Measurements from ENCODE around the gene ARHGAP26.
A peak's percentile ranks its signal among the peaks of the same experiment; 100 is the strongest.
"Not testable (repeated sequence)": the region's sequence is repeated elsewhere in the genome, so short reads cannot be mapped to it uniquely, and the experiment has no call there.

The ARHGAP26 gene

DNA sequence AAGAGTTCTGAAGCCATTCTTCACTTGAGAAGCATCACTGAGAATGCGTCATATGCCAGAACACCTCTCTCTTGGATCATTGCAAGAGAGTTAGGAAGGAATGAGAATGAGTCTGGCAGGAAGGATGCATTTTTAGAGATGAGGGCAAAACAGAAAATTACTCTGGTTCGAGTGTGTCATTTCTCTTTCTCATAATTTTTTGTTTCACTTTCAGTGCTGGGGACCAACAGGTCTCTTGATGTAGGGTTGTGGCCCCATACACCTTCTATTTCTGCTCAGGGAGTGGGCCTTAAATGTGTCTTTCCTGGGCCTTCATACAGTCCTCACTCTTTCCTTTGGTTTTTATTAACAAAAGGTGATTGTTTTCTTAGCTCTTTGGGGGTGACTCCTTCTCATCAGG, 330.9 kb downstream of the ARHGAP26 start:
- DNase-seq = no peak

GRCh38 chr5:143101725-143102386, 331.7 kb downstream of the ARHGAP26 start:
- DNase-seq = peak in 1 of 2 donors; percentile 13

- DNase-seq = no peak
Measured at GRCh38 chr5:143102411-143102810, 332.2 kb downstream of the ARHGAP26 start.

DNA sequence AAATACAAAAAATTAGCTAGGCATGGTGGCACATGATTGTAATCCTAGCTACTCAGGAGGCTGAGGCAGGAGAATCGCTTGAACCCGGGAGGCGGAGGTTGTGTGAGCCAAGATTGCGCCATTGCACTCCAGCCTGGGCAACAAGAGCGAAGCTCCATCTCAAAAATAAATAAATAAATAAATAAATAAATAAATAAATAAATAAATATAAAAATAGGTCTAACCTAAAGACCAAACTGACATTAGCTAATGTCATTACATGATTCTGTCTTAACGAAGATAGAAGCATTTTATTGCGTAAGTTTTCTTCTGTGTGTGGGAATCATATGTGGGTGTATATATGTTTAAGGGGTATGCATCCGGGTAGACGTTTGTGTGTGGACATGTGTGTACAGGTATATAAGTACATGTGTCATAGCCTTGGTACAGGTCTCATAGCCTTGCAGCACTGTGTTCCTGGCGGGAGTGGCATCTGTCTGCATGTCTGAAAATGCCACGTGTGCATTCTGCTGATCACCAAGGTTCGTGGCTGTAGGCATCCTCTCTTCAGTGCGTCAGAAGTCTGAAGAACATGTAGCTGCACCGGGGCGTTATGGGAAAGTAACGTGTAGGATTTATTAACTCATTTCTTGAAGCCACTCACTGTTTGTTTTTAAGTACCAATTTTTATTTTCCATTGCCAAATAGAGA, 335.2 kb downstream of the ARHGAP26 start:
- DNase-seq = no peak

DNA sequence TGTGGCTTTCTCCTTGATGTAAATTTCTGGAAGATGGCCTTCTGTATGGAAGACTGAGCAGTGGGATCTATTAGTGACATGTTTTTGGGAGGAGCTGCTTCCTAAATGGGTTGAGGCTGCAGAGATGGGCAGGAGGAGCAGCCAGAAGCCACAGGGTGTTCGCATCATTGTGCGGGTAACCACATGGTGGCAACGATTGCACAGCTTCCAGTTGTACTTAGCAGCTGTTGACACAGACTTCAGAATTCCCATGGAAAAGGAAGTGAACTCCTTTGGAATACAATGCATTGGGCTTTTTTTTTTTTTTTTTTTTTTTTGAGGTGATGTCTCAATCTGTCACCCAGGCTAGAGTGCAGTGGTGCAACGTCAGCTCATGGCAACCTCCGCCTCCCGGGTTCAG, 336.0 kb downstream of the ARHGAP26 start:
- DNase-seq = no peak

GRCh38 chr5:143108498-143109128, 338.4 kb downstream of the ARHGAP26 start:
- DNase-seq = no peak

GRCh38 chr5:143110591-143110990, 340.4 kb downstream of the ARHGAP26 start:
- DNase-seq = peak in 1 of 2 donors; percentile 48

DNA sequence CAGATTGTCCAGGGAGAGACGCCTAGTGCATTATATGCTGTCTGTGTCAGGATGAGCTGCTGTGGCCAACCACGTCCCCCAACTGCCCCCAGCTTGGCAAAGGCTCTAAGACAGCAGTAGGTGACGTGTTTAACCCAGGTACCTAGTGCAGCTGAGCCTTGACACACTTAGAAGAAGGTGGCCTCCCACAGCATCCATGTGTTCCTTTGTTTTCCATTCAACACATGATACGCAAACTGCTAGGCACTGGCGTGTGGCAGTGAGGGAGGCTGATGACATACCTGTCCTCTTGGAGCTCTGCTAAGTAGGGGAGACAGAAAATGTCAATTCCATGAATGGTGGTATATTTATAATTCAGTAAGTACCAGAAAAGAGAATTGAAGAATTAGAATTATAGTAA, 341.6 kb downstream of the ARHGAP26 start:
- no peak for DNase-seq

DNA sequence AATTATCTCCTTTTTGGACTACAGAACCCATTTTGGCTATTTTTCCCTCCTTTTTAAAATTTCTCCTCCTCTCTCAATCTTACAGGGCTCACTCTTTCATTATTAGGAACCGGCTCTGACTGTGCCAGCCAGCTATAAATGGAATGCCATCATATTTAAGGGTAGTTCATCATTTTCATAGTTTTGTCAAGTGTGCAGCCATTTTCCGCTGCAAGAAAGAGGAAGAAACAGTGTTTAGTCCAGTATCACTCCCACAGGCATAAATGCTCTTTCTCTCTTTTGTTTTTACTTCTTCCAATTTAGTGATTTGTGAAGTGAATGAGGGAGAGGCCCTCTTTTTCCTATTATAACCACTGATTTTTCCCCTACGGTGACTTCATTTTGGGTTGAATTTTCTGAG, 343.3 kb downstream of the ARHGAP26 start:
- peak in 1 of 2 donors; percentile 16 for DNase-seq

GRCh38 chr5:143114481-143114880, 344.3 kb downstream of the ARHGAP26 start:
- DNase-seq = no peak

GRCh38 chr5:143115381-143115780, 345.2 kb downstream of the ARHGAP26 start:
- no peak for DNase-seq

DNA sequence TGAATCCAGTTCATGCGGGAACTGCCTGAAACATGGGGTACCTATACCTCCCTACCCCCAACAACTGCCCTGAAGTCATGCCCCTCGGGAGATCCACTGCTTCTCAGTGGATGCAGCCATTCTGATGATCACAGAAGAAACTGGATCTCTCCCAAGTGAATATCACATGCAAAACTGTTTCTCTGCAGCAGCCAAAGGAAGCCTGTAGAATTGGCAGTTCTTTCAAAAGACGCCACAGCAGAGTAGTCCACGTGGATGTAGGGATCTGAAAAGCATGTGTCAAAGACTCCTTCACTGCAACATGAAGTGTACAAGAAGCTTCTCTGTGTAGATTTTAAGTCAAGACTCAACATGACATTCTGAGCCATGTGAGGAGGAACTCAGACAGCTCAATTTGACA, 346.6 kb downstream of the ARHGAP26 start:
- DNase-seq = no peak

DNA sequence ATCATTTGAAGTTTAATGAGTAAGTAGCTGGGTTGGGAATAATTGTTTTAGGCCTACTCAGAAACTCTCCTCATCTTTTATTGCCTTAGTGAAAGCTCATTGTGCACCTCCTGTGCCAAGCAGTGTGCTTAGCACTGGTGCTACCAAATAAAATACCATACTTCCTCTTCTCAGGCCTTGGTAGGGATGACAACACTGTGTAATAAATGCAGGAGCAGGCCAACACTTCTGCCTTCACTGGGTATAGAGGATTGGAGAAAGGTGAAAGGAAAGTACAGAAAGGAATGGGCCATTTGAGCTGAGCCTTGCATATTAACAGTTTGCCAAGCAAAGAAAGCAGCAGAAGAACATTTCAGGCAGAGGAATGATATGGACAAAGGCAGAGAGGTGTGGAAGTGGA, 347.6 kb downstream of the ARHGAP26 start:
- no peak for DNase-seq

GRCh38 chr5:143118222-143118621, 348.0 kb downstream of the ARHGAP26 start:
- DNase-seq = peak; percentile 71 to 81

- DNase-seq = not testable (repeated sequence)
Measured at GRCh38 chr5:143118818-143119217, 348.6 kb downstream of the ARHGAP26 start.

GRCh38 chr5:143119291-143119769, 349.2 kb downstream of the ARHGAP26 start:
- peak; percentile 75 to 84 for DNase-seq

GRCh38 chr5:143119881-143120341, 349.7 kb downstream of the ARHGAP26 start:
- no peak for DNase-seq

DNA sequence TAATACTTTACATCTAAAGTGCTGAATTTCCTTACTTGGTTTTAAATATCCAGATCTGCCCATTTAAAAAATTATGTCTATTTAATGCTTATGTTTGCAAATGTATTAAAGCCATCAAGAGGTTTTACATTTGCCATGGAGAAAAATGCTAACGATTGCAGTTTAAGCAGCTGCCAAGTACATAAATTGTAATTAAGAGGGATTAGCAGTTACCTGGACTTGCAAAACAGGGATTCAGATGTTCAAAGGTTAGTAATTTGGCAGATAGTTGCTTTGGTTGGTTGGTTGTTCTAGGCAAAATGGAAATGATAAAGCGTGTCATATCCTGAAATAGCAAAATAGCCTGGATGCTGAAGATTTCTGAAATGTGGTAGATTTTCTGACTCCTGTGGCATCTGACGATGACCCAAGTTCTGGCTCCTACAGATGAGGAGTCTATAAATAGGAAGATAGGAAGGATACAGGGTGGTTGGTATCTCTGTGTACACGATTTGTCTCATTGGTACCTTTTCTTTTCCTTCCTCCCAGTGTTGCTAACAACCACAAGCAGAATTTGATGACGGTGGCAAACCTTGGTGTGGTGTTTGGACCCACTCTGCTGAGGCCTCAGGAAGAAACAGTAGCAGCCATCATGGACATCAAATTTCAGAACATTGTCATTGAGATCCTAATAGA, 350.4 kb downstream of the ARHGAP26 start:
- no peak for DNase-seq

DNA sequence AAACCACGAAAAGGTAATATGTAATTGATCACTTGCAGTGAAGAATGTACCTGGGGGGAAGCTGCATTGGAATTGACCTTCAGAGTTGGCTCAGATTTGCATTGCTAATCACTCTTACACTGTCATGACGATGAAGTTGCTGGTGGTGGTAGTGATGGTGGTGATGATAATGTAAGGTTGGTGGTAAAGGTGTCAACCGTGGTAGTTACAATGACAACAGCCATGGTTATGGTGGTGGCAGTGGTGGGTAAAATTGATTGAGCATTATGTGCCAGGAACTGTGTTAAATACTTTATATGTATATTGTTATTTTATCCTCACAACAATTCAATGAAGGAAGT, 350.9 kb downstream of the ARHGAP26 start:
- DNase-seq = no peak

GRCh38 chr5:143124593-143124992, 354.4 kb downstream of the ARHGAP26 start:
- DNase-seq = peak; percentile 12 to 41

DNA sequence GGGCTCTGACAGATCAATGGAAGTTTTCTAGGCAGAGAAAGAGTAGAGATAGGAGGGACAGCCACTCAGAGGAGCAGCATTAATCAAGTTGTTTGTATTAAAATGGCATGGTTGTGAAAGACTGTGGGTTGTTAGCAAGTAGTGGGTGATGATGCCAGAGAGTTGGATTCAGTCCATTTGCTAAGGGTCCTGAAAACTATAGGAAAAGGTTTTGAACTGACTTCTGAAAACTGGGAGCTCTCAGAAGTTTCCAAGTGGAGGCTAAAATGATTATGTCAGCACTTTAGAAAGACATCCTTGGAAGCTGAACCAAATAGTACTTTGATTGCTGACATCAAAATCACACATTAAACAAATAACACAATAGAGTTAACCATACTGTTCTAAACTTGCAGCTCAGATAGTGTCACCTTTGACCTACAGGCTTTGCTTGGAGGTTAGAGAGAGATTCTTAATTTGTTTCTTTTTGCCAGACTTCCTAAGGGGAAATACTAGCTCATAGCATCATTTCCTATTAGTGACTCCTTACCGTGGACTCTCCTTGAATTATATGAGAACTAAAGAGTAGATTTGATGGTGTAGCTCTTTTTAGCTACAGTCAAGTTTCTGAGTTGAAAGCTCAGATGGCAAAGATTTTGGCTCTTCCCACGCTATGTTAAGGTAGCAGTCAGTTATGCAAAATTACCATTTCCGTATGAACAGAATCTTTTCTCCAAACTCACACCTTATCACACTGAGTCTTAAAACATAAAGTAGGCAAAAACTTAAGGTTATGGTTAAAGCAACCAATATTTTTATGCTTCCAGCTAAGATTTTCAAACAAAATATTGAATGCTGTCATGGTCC, 356.2 kb downstream of the ARHGAP26 start:
- no peak for DNase-seq

DNA sequence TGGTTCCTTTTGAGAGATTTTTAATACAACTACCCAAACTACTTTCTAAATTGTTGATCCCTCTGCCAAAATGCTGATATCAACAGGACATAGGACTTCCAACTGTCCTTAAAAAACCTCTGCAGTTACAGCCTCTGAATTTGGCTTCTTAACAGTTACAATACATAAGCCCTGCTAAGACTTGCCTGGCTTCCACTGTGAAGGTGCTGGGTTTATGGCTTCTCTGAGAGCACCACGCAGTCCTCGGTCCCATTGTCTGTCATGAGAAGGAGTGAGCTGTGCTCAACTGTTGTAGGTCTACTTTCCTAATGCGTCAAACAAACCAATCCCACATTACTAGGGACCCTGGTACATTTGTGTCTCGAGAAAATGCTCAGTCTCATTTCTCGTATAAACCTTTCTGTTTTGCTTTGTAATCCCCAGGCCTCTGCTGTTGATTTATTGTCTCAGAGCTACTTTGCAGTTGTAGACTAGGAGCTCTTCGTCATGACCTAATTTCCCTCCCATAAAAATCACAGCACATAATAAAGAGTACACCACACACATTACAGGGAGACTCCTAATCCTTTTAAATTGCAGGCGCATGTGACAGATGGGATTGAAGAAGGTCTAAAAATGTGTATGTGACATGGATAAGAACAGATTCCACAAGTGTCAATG, 358.4 kb downstream of the ARHGAP26 start:
- no peak for DNase-seq

Data from inflammatory macrophage treated with lipopolysaccharide for 1 hour (primary cell).